HG03045 (cell line): ENCODE data around the gene CACNG5.
"Not testable (repeated sequence)": the region's sequence is repeated elsewhere in the genome, so short reads cannot be mapped to it uniquely, and the experiment has no call there.

Experiments
- ATAC-seq: cut with Tn5 transposase; IDR thresholded peaks from one replicate; pipeline ENCODE4 v1.9.1; 2021; ENCODE audit warnings: mild to moderate bottlenecking, moderate library complexity; ENCODE audit not compliant: unreplicated experiment

CACNG5 gene

DNA sequence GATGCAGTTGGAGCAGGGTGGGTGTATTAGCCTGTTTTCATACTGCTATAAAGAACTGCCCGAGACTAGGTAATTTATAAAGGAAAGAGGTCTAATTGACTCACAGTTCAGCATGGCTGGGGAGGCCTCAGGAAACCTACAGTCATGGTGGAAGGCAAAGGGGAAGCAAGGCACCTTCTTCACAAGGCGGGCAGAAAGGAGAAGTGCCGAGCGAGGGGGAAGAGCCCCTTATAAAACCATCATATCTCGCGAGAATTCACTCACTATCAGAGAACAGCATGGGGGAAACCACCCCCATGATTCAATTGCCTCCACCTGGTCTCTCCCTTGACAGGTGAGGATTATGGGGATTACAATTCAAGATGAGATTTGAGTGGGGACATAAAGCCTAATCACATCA, 68.4 kb downstream of the CACNG5 start:
- not testable (repeated sequence) for ATAC-seq

DNA sequence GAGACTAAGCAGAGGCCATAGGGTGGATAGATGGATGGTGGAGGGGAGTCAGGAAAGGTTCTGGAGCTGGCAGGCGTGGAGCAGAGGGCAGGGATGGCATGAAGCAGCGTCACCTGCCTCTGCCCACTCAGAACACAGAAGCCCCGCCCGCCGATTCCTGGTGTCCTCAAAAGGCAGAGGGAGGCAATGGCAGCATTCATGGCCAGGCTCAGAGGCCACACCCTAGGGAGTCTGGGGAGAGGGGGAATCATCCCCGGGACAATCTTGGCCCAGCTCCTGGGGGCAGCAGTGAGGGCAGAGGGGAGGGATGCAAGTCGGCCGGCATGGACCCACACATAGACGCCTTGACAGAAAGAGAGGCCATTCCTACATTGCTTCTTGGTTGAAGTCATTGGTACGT, 68.9 kb downstream of the CACNG5 start:
- no peak for ATAC-seq

DNA sequence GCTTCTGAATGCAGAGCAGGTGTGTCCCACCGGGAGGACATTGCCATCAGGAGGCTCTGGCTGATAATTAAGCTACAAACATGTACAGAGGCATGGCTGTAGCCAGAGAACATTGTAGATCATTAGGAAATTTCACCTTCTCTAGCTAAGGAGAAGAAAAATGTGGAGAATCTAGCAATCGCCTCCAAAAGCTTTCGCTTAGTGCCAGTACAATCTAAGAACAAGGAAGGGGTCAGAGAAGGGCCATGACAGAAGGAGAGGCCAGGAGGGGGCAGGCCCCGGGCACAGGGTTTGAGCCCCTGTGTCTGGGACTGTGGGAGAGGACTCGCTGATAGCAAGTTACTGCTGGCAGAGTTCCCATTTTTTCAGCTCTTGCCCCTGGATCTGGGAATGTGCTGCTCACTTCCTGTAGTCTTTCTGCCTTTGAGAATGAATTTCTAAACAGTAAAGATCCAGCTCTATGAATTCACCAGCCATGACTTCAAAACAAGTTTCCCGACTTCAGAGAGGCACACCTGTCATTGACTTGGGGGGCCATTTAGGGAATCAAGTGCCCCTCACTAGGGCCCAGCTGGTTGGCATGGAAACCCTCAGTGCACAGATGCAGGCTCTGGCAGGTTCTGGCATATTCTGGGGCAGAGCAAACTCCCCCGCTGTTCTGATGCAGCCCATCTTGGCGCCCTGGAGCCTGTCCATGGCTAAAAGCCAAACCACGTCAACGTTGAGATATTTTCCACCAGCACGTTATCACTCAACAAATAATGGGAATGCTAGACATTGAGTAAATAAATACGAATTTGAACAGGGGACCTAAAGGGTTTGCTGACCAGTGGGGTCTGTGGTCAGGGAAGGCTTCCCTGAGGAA, 70.1 kb downstream of the CACNG5 start:
- ATAC-seq: no peak

DNA sequence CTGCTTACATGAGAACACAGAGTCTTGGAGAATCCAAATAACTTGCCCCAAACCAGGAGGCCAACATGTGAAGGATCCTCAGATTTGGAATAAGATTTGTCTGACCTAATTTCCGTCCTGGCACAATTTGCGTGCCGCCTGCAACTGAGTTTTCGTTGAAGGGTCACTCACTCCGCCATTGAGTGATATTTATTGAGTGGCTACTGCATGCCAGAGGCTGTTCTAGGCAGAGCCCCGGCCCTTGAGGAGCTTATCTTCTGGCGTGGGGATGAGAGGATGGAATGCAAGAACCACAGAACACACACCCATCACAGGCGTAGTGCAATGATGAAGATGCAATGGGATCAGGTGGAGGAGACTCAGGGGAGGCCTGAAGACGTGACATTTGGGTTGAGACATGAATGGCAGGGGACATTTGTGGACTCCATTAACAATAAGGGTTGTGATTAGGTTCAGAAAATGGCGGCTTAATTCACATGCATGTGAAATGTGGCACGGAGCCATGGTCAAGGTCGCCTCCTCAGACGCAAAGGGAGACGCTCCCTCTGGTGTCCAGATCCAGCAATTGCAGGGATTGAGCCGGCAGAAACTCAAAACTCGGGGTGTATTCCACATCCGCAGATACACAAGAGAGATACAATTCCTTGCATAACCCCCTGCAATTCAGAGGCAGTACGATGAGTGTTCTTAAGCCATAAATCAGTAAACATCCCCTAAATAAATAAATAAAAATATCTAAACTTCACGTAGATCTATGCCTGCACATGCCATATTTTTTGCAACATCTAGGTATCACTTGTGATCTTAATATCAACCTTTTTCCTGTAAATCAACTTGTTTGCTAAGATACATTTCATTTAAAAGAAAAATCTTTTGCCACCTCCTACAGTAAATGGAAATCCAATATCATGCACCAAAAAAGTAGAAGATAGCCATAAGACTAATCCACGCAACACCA, 71.7 kb downstream of the CACNG5 start:
- no peak for ATAC-seq

DNA sequence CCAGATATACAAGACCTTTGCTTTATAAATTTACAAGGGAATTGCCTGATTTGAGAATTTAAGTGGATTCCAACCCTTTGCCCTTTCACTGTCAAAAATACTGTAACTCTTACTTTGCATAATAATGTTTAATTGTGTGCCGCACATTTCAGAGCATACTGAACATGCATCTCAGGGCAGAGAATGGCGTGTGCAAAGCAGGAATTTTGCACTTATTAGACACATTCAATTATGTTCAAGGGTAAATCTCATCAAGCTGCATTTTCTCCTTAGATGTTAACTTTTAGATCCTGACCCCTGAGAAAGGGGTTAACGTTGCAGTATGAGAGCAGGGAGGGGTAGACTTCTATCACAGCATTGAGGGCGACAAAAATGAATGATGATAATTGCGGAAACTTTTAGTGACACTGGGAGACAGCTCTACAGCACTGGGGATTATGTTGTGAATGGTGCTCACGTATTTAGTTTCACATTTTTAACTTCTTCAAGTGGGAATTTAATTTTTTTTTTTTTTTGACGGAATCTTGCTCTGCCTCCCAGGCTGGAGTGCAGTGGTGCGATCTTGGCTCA, 75.0 kb downstream of the CACNG5 start:
- ATAC-seq: no peak

DNA sequence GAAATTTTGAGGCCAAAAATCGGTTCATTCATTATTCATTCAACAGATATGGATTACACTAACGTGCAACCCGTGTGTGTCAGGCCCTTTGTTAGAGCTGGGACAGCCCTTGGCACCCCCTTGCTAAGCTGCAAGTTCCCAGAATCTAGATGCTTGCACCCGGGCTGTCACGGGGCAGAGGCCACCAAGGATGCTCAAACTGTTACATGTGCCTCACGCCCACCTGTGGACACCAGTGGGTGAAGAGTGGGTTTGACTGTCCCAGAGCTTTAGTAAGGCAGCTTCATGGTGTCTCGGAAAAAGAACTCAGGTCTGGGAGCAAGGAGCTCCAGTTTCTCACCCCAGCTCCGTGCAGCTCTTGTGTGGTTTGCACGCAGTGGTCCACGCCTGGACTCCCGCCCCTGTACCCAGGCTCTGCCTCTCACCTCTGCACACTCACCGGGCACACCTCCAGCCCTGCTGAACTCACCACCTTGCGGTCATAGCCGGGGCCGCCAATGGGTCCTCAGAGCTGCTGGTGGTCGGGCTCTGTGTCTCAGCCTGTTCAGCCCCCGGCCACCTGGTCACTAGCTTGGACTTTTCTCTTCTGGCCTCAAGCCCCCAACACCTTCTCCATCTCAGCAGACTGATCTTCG, 75.9 kb downstream of the CACNG5 start:
- ATAC-seq: no peak

- no peak for ATAC-seq
Observed at GRCh38 chr17:66915204-66915611, 80.3 kb downstream of the CACNG5 start.

- ATAC-seq: no peak
Observed at GRCh38 chr17:66915792-66916191, 80.9 kb downstream of the CACNG5 start.

GRCh38 chr17:66916946-66917345, 82.0 kb downstream of the CACNG5 start:
- no peak for ATAC-seq

GRCh38 chr17:66918896-66919295, 84.0 kb downstream of the CACNG5 start:
- no peak for ATAC-seq

DNA sequence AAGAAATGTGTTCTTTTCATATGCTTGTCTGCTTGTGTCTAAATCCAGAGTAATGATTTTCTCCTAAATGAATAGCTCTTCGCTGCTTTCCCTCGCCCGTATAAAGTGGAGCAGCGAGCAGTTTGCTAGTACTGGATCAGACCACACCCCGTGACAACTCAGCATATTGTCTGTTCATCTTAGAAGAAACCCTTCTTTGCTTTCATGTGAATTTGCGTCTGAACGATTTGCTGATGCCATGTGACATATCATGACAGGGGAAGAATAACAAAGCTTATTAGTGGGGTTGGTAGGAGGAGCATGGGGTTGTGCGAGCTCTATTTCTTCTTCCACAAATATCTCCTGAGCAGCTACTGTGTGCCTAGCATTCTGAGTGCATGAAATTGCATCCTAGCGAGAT, 85.5 kb downstream of the CACNG5 start:
- no peak for ATAC-seq

DNA sequence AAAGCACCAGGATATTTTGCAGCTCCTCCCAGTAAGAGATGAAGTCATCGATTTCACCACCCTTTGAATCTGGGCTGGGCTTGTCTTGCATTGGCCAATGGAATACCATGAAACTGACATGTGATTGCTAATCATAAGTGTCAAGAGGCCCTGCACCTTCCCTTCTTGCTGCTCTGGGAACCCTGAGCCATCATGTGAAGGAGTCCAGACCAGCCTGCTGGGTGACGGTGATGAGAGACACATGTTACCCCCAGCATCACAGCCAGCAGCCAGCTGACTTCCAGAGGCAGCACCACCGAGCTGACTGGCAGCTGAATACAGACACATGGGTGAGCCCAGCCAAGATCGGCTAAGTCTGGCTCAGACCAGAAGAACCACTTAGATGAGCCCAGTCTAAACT, 86.0 kb downstream of the CACNG5 start:
- ATAC-seq: no peak

DNA sequence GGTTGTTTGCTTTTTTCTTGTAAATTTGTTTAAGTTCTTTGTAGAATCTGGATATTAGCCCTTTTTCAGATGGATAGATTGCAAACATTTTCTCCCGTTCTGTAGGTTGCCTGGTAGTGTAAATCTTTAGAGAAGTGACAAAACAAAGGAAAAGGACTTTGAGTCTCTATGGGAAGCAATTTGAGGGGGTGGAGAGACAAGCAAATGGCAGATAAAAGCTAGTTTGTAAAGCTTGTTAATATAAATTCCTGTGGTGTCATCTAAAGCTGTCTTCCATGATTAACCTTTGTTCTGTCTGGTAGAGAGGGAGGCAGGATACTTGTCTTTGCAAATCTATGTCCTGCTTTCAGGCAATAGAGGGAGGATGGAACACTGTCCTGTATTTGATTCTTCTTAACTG, 89.0 kb downstream of the CACNG5 start:
- ATAC-seq: no peak

GRCh38 chr17:66925811-66926500, 91.0 kb downstream of the CACNG5 start:
- no peak for ATAC-seq

GRCh38 chr17:66928949-66929348, 94.0 kb downstream of the CACNG5 start:
- no peak for ATAC-seq

DNA sequence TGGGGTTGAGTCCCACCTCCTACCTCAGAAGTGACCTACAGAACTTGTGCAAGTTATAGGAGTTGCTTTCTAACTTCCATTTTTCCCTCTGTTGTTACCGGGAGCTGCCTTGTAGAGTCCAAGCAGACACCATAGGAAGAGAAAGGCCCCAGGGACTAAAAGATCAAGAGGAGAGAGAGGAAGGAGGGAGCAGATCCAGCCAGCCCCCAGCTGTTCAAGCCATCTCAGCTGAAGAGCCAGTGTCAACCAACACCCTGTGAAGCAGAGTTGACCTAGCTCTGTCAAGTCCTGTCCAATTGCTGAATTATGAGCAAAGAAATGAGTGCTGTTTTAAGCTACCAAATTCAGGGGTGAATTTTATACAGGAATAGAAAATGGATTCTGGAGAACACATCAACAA, 94.7 kb downstream of the CACNG5 start:
- no peak for ATAC-seq

- no peak for ATAC-seq
Observed at GRCh38 chr17:66930933-66931332, 96.0 kb downstream of the CACNG5 start.

GRCh38 chr17:66932311-66932710, 97.4 kb downstream of the CACNG5 start:
- ATAC-seq: no peak

GRCh38 chr17:66934040-66934439, 99.1 kb downstream of the CACNG5 start:
- no peak for ATAC-seq
